ENCODE measurements around the gene JOSD2.

The JOSD2 gene

GRCh38 chr19:50457300-50457699 lies 53.7 kb downstream of the JOSD2 start:
- DNase-seq (ENCODE audit: low read depth in 2 of 2, low spot score in 1 of 2) = no peak

All from stimulated activated CD8-positive, alpha-beta memory T cell treated with anti-CD3 and anti-CD28 coated beads, Interleukin-4, amount 100 ng/mL, for 4 hours (primary cell).